ENCODE data around the gene LMX1A.

The LMX1A gene

DNA sequence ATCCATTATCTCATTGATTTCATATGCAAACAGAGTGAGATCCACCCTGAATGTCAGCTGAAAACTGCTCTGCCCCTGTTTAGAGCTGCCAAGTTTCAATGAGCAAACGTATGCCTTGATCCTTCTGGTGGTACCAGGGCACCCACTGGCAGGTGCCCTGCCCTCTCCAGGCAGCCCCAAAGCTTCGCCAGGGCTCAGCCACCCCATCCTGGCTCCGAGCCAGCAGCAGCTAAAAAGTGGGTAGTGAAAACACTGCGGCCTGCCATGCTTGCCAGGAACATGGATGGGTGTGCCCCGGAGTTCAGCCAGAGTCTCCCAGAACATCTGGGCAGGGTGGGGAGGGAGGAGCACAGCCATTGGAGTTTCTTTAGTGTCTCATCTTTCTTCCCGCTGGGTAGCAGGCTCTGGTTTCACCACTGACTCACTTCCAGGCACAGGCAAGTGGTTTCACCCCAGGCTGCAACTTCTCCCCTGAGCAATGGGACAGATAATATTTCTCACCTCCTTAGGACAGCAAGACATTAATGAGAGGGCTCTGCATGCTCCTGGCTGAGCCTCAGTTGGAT lies 8.1 kb upstream of the LMX1A start:
- TF ChIP-seq ZFX (IDR thresholded peaks at IDR 0.05; ENCODE audit: borderline replicate concordance) = no peak
- TF ChIP-seq, protein P1, sequence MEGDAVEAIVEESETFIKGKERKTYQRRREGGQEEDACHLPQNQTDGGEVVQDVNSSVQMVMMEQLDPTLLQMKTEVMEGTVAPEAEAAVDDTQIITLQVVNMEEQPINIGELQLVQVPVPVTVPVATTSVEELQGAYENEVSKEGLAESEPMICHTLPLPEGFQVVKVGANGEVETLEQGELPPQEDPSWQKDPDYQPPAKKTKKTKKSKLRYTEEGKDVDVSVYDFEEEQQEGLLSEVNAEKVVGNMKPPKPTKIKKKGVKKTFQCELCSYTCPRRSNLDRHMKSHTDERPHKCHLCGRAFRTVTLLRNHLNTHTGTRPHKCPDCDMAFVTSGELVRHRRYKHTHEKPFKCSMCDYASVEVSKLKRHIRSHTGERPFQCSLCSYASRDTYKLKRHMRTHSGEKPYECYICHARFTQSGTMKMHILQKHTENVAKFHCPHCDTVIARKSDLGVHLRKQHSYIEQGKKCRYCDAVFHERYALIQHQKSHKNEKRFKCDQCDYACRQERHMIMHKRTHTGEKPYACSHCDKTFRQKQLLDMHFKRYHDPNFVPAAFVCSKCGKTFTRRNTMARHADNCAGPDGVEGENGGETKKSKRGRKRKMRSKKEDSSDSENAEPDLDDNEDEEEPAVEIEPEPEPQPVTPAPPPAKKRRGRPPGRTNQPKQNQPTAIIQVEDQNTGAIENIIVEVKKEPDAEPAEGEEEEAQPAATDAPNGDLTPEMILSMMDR (IDR thresholded peaks at IDR 0.05) = no peak
- no peak overlapping the region for H3K27ac ChIP-seq

DNA sequence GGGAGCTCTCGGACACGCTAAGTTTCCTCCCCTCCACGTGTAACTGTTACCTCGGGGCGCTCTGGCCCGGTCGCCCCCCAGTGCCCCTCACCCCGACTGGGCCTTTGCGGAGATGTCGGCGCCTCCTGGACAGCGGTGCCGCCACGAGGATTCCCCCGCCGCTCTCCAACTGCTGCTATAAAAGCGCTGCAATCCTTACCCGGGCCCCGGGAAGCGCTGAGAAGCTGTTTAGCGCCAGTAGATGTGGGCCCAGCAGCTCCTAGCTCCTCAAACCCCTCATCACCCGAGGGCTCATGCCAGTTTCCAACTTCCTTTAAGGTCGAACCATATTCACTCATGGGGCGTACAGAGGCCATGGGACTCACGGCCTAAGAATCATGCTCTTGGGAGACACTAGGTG lies 361 bp upstream of the LMX1A start:
- TF ChIP-seq ZFX (IDR thresholded peaks at IDR 0.05; ENCODE audit: borderline replicate concordance) = no peak
- TF ChIP-seq, protein P1 (IDR thresholded peaks at IDR 0.05) = no peak
- no peak overlapping the region for H3K27ac ChIP-seq

DNA sequence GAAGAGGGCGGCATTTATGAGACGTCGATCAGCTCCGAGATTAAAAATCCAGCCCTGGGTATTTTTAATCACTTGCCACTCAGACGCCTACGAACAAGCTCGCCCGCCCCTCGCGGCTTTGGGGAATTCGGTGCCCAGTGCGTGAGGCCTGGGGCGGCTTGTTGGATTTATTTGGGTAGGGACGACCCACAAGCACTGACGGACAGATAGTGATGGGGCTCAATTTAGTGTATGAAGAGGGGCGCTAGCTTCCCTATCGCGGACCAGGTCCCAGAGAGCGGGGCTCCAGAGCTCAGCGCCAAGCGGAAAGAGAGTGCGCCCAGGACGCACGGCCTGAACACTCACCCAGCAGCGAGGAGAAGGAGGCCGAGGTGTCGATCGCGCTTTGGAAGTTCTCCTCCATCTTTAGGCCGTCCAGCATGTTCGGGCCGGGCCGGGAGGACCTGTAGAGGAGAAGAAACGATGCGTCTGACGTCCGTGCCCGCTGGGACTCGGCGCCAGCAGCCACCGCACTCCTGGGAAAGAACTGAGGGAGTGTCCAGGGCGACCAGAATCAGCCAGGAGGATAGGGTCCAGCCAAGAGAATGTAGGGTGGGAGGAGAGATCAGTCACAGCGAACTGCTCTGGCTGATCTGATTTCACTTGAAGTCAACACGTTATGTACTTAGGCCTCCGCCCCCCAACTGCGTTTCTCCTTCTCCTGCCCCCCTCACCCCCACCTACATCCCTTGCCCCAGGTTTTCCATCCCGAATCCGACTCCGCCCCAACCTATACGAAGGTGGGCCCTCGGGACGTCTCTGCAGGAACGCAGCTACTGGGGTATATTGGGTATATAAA lies 1.2 kb downstream of the LMX1A start:
- TF ChIP-seq, protein P1 (IDR thresholded peaks at IDR 0.05) = no peak
- TF ChIP-seq ZFX (IDR thresholded peaks at IDR 0.05; ENCODE audit: borderline replicate concordance) = no peak

DNA sequence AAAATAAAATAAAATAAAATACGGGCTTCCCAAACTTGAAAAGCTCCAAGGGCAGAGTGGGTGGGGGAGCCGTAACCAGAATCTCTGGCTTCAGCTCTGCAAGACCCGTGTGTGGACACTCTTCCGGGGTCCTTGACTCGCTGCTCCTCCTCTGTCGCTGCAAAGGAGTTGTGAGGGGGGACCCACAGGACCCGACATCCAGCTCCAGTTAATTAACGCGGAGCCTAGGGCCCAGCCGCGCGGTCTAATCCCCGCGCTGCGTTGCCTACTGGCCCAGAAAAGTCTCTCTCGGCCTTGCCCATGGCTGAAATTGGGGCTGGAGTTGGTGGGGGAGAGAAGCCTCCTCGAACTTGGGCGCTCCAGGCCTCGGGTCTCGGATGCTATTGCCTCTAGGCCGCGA lies 1.8 kb downstream of the LMX1A start:
- H3K27ac ChIP-seq = no peak overlapping the region
- TF ChIP-seq, protein P1 (IDR thresholded peaks at IDR 0.05) = no peak
- no peak for TF ChIP-seq ZFX (IDR thresholded peaks at IDR 0.05; ENCODE audit: borderline replicate concordance)

More for the DNA sequence above, 1.2 kb downstream of the LMX1A start:
- no peak overlapping the region for H3K27ac ChIP-seq

DNA sequence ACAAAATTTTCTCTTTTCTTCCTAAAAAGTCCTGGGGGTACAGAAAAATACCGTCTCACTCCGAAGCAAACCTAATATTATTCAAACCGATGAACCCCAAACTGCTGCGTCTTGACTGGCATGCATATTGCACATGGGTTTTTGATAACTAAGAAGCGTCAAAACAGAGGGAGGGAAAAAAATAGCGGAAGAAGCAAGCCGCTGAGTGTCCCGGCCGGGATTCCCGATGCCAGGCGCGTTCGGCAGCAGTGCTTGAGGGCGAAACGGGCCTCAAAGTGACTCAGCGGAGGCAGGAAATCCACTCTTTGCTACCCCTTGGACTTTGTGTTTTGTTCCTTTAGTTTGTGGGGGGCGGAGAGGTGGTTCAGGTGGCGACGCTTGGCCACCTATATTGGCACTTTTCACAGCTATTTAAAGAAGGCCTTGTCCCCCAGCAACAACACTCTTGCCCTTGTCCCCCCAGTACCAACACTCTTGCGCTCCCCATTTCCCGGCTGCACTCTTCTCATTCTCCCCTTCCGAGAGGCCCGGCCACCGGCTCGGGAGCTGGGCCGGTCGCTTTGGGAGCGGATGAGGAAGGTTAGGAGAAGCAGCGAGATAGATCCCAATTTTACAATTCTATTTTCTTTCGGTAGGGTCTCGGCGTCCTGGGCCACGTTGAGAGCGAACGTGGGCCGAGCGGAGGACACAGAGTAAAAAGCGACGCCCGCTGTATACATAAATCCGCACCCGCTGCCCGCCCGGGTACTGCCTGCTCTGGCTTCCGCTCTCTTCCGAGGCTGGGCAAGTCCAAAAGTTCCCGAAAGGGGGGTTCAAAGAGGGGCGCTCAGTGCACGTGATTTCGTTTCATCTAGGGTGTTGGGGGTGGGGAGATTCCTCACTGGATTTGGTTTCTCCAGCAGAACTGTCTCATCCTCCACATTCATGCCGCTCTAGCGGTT lies 2.5 kb downstream of the LMX1A start:
- no peak overlapping the region for H3K27ac ChIP-seq
- TF ChIP-seq ZFX (IDR thresholded peaks at IDR 0.05; ENCODE audit: borderline replicate concordance) = no peak
- TF ChIP-seq, protein P1 (IDR thresholded peaks at IDR 0.05) = no peak

DNA sequence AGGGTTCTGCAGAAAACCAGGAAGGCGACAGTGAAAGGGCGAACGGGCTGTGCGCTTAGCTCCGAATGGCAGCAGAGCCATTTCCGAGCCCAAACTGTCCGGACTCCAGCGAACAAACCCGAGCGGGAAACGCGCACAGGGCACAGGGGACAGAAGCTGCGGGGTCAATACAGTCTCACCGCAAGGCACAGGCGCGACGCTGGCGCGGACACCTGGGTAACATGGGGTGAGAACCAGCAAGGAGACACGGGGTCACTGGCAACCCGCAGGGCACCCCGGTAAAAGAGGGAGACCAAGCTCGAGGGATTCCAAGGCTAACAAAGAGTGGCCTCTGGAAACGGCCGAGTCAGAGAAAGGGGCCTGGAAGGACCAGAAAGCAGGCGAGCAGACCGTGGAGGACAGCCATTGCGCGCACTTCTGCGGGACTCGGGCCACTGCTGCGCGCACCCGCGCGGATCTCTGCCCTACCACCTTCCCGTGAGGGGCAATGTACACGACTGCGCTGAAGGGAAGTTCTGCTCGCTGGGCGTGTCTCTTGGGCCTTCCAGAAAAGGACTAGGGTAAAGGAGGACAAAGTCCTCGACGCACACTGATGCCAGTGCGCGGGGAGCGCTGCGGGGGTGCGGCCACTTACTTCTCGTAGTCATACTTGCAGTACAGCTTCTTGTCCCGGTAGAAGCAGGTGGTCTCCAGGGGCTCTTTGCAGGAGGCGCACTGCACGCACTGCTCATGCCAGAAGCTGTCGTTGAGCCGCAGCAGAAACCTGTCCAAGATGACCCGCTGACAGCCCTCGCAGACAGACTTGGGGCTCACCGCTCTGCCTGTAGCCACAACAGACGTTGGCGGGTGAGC lies 3.8 kb downstream of the LMX1A start:
- H3K27ac ChIP-seq = no peak overlapping the region
- no peak for TF ChIP-seq ZFX (IDR thresholded peaks at IDR 0.05; ENCODE audit: borderline replicate concordance)

All from 22Rv1 (cell line).